Measurements from ENCODE around the gene FAF1.
"Not testable (repeated sequence)": the region's sequence is repeated elsewhere in the genome, so short reads cannot be mapped to it uniquely, and the experiment has no call there.

FAF1 gene

DNA sequence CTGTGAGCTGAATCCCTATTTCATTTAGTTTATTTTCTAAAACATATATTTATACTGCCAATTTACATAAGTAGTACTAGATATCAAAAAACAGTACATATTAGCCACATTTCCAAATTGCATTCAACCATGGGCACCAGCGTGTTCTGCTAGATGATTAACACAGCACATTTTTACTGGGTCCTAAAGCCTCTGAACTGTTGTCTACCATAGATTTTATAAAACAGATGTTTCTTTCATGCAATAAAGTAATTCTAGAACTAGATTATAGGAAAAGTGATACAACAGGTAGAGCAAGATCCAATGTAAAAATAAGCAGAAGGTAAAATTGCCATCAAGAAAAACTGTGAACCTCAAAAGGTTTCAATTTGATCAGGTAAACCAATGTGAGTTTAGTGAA is 108.6 kb downstream of the FAF1 start:
- DNase-seq: no peak

DNA sequence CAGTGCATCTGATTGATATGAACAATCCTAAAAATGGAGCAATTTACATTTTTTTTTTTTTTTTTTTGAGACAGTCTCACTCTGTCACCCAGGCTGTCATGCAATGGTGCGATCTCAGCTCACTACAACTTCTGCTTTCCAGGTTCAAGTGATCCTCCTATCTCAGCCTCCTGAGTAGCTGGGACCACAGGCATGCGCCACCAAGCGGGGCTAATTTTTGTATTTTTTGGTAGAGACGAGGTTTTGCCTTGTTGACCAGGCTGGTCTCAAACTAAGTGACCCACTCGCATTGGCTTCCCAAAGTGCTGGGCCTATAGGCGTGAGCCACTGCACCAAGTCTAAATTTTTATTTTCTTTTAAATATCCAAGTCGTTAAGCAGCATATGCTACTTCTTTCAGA is 109.0 kb downstream of the FAF1 start:
- no peak for DNase-seq

- DNase-seq: no peak
Measured at GRCh38 chr1:50847303-50847702, 112.8 kb downstream of the FAF1 start.

GRCh38 chr1:50846224-50846839 is 113.7 kb downstream of the FAF1 start:
- no peak for DNase-seq

- no peak for DNase-seq
Measured at GRCh38 chr1:50841791-50842387, 118.2 kb downstream of the FAF1 start.

GRCh38 chr1:50836117-50836516 is 124.0 kb downstream of the FAF1 start:
- DNase-seq: no peak

DNA sequence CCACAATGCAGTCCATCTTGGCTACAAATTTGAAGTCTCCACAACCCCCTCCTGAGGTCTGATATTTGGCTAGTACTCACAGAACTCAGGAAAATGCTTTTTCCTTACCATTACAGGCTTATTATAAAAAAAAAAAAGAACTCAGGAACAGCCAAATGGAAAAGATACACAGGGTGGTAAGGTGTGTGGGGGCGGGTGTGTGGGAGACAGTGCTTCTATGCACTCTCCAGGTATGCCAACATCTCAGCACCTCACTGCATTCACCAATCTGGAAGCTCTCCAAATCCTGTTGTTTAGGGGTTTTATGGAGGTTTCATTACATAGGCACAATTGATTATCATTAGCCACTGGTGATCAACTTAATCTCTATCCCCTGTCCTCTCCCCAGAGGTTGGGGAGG is 126.9 kb downstream of the FAF1 start:
- DNase-seq: no peak

DNA sequence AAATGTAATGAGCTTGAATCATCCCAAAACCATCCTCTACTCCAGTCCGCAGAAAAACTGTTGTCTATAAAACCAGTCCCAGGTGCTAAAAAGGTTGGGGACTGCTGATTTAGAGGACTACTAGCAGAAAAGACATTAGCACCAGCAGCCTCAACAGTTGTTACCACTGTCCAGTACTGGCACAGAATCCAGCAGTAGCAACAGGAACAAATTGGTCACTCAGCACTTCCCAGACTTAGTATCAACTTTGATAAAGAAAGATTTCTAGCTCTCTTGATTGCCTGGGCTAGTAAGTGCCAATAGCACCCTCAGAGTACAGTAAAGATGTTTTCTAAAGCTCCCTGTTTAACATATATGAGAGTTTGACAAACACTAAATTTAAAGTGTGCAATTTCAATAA is 127.9 kb downstream of the FAF1 start:
- DNase-seq: no peak

DNA sequence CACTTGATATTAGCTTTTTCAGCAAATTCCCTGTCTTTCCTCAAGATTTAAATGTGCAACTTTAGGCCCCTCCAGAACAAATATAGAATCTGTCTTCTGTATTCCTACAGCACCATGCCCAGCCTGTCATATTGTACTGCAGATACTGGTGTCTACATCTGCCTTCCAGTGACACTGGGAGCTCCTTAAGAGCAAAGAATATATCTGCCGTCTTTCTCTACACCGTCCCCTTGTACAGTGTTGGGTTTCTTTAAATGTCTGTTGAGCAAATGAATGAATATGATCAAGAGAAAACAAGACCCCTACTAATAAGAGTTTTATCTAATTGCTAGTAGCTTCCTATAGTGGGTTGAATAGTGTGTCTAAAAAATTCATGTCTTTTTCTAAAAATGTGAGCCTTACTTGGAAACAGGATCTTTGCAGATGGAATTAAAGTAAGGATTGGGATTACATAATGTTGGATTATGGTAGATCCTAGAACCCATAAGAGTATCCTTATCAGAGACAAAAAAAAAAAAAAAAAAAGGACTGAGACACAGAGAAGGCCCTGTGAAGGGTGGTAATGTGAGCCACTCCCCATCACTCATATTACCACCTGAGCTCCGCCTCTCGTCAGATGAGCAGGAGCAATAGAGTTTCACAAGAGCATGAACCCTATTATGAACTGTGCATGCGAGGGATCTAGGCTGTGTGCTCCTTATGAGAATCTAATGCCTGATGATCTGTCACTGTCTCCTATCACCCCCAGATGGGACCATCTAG is 128.6 kb downstream of the FAF1 start:
- DNase-seq: no peak

DNA sequence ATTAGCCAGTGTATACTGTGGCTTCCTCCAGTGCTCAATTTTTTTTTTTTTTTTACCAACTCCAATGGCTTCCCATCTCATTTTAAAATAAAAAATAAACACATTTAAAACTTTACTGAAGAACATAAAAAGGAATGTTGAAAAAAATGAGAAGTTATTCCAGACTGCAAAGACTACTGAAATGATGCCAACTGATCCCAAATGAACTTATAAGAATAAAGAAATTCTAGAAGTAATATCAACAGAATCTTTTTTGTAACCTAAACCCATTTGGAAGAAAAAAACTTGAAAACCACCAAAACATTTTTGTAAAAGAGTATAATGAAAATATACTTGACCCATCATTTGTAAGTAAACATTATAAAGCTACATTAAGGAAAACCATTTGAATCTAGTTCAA is 129.4 kb downstream of the FAF1 start:
- DNase-seq: no peak

DNA sequence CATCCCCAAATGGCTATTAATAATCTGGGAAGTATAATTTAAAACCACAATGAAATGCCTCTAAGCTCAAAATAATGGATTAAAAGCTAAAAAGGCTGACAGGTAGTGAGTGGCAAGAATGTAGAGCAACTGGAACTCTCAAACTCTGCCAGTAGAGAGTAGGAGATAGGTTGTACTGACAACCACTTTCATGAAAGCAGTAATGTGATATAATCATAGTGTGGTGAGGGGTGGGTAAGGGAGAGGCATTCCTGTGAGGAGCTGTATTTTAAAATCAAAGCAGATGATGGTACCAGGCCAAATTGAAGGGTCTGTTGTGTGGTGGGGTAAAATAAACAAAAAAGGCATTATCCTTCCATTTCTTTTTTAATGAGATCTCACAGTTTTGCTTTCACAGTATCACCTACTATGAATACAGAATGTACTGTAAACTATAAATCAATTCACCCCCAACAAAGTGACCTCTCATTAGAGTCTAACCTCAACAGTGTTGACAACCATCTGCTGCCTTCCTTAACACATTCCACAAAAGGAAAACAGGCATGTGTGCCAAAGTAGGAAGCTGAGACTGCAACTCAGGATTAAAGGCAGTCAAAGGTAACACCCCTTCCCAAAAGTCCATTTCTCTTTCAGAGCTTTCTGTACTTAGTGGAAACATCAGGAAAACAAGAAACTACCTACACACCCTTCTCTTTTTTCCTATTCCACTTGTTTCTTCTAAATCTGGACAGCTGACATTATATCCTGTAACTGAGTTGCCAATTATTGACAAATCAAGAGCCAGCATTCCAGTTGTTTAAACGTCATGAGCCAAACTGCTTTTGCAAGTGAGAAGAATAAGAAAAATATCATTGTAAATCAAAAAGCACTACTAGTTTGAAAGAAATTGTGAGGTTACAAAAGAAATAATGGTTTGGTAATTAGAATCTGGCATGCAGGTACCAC is 130.8 kb downstream of the FAF1 start:
- no peak for DNase-seq

- DNase-seq: no peak
Measured at GRCh38 chr1:50827546-50827945, 132.5 kb downstream of the FAF1 start.

- DNase-seq: not testable (repeated sequence)
Measured at GRCh38 chr1:50826792-50827191, 133.3 kb downstream of the FAF1 start.

DNA sequence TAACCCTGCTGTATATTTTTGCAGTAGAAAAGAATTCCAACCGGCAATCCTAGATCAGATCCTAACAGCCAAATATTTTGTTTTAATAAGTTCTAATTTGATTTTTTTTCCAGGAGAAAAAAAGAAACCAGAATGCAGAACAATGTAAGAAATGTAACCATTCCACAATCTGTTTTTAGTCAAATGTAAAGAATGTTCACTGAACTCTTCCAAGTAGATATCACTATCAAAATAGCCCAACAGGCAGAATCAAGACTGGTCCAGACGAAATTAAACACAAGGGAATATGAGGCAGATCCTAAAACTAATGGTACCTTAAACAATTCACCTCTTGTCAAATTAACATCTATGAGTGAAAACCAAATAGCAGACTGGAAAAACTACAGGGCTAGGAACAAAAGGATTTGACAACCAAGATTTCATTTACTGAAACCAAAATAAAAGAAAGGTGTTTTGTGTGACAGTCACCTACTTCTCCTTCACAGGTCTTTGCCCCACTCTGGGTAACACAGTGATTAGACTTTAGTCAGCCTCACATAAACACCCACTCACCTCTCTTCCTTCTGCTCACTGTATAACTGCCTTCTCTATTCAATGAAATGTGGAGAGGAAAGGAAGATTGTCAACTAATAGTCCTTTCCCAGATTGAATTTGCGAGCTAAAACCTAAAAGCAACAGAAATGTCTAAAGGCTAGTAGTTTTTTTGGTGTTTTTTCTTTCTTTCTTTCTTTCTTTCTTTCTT is 137.9 kb downstream of the FAF1 start:
- DNase-seq: no peak

DNA sequence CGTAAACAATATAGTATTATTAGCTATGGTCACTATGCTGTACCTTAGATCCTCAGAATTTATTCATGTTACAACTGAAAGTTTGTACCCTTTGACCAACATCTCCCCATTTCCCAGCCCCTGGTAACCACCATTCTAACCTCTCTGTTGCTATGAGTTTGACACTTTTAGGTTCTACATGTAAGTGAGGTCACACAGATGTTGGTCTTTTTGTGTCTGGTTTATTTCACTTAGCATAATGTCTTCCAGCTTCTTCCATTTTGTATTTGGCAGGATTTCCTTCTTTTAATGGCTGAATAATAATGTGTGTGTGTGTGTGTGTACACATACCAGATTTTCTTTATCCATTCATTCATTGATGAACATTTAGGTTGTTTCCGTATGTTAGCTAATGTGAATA is 139.5 kb downstream of the FAF1 start:
- no peak for DNase-seq

- no peak for DNase-seq
Measured at GRCh38 chr1:50812346-50812745, 147.7 kb downstream of the FAF1 start.

DNA sequence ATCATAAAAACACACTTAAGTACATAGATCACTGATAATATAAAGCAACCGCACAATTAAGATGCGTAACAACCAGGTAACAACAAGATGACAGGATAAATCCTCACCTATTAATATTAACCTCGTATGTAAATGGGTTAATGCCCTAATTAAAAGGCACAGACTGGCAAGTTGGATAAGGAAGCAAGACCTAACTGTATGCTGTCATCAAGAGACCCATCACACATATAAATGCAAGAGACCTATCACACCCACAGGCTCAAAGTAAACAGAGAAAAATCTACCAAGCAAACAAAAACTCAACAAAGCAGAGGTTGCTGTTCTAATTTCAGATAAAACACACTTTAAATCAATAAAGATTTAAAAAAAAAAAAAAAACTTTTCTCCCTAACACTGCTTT is 151.8 kb downstream of the FAF1 start:
- DNase-seq: no peak

- DNase-seq: no peak
Measured at GRCh38 chr1:50796272-50796671, 163.8 kb downstream of the FAF1 start.

- DNase-seq: no peak
Measured at GRCh38 chr1:50793521-50793920, 166.5 kb downstream of the FAF1 start.

DNA sequence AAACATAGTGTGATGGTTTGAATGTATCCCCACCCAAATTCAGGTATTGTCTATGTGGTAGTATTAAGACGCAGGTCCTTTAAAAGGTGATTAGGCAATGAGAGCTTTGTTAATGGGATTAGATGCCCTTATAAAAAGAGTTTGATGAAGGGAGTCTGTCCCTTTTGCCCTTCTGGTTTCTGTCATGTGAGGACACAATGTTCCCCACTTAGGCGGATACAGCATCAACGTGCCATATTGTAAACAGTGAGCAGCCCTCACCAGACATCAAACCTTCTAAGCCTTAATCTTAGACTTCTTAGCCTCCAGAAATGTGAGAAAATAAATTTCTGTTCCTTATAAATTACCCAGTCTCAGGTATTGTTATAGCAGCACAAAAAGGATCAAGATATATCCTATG is 172.8 kb downstream of the FAF1 start:
- no peak for DNase-seq

- DNase-seq: no peak
Measured at GRCh38 chr1:50783286-50783685, 176.8 kb downstream of the FAF1 start.

Data from hypothalamus (tissue), 51 donors.